Motor neuron (in vitro differentiated cells): ENCODE data around the gene AKAP9. TPM values are rescaled to one million over a fixed set of nuclear protein-coding genes. Genes with fewer than 3 reads are reported as not detected.

ENCODE experiments used
- total RNA-seq, 8 experiments: library from RNA; unstranded; fragments of 300-600 nt; gene quantifications; 2 replicates each; pipeline versions ENCODE4 v1.2.3 to v1.2.4, GENCODE V29; 2022

The AKAP9 gene
- total RNA-seq, 8 experiments from 2014 or later, result 41.6 to 139 (median 92.8) TPM

Other genes with a start within 250 kb of the AKAP9 start
- 10 to 100 TPM; 12.3 to 22.3 (median 15.8) TPM for gene MTERF1, start 60.2 kb upstream of the AKAP9 start, total RNA-seq
- gene CYP51A1, start 193.6 kb downstream of the AKAP9 start, total RNA-seq, result 100 to 1,000 TPM in 4 of 8 experiments, 10 to 100 TPM in 4; 57.7 to 155 (median 100) TPM
- gene LRRD1, start 238.3 kb downstream of the AKAP9 start, total RNA-seq, result under 1 TPM in 7 of 8 experiments, not detected in 1; 0.10 to 1.00 (median 0.36) TPM